Measurements from ENCODE around the gene PLCB2. TPM values are rescaled to one million over a fixed set of nuclear protein-coding genes. Genes with fewer than 3 reads are reported as not detected.

The PLCB2 gene
- total RNA-seq, 1 experiment from 2014 or later, result 7.4 TPM

- Histone ChIP-seq H3K79me1 (ENCODE audit: insufficient read depth, low read depth, low read length, poor library complexity, severe bottlenecking) (no peaks in the 10 kb centered on the region), H3K9ac (ENCODE audit: extremely low read depth, insufficient read length, low read length) (no peak overlapping the region), H2AFZ (ENCODE audit: low read length) (no peak overlapping the region), H3K4ac (ENCODE audit: low read depth, low read length) (no peak overlapping the region), H3K79me2 (ENCODE audit: insufficient read depth, low read length) (no peaks in the 10 kb centered on the region), H2BK20ac (ENCODE audit: low read depth, low read length, poor library complexity, severe bottlenecking) (no peak overlapping the region), H3K4me1 (ENCODE audit: insufficient read depth, low read length) (no peaks in the 10 kb centered on the region; the same call in 1 of the 2 replicates), H3K23me2 (ENCODE audit: insufficient read length, low read depth, low read length, poor library complexity, severe bottlenecking) (peaks cover 8% of the 10 kb centered on the region), H3K56ac (ENCODE audit: insufficient read length, low read depth, low read length) (no peak overlapping the region), H2BK15ac (ENCODE audit: low read depth, low read length) (no peak overlapping the region), H2BK5ac (ENCODE audit: insufficient read length, low read length) (no peak overlapping the region), H2BK120ac (ENCODE audit: low read depth, low read length, poor library complexity, severe bottlenecking) (no peak overlapping the region), H4K91ac (ENCODE audit: insufficient read length, low read depth, low read length) (no peak overlapping the region), H3K9me3 (ENCODE audit: control insufficient read depth, low read depth, low read length) (no peaks in the 10 kb centered on the region), H2AK5ac (ENCODE audit: insufficient read length, low read length) (no peak overlapping the region), H4K5ac (ENCODE audit: insufficient read length, low read depth, low read length) (no peak overlapping the region), H3K4me2 (ENCODE audit: insufficient read depth, insufficient read length, low read length) (no peak overlapping the region), H2BK12ac (ENCODE audit: insufficient read length, low read depth, low read length) (no peak overlapping the region), H3K14ac (ENCODE audit: insufficient read depth, low read length) (no peak overlapping the region; the same call in 1 of the 2 replicates), H3K18ac (ENCODE audit: insufficient read length, low read depth, low read length) (no peak overlapping the region), H3K23ac (ENCODE audit: insufficient read length, low read depth, low read length) (no peak overlapping the region), H4K20me1 (ENCODE audit: control insufficient read depth, insufficient read depth, insufficient read length) (no peaks in the 10 kb centered on the region), H4K8ac (replicated peaks; ENCODE audit: insufficient read length, low read depth, low read length) (no peak overlapping the region), H3K27me3 (ENCODE audit: insufficient read depth, low read length) (no peaks in the 10 kb centered on the region), H3K27ac (ENCODE audit: insufficient read length, low read depth, low read length) (no peak overlapping the region), H3T11ph (ENCODE audit: low read length) (no peak overlapping the region)
- Mint-ChIP-seq H3K27me3 (ENCODE audit: low read depth) (peaks cover 18% of the 10 kb centered on the region), H3K4me3 (no peak overlapping the region), H3K9me3 (no peaks in the 10 kb centered on the region), H3K27ac (no peak overlapping the region; a peak in 1 of 7 replicates), H3K36me3 (ENCODE audit: insufficient read depth in 1 of 3, low read depth in 3 of 3) (peaks cover 0 to 2% (median 0%) of the 10 kb centered on the region in 3 experiments; a peak in 1 of 7 replicates), H3K4me1 (peaks cover 32 to 33% of the 10 kb centered on the region in 2 experiments)
- WGBS (ENCODE audit: extremely low coverage, insufficient read length, low lambda C conversion rate), result no CpG with 5 or more reads among the region's 10 CpGs
- TF ChIP-seq CTCF (conservative IDR thresholded peaks at IDR 0.05), result no peak
- no peak for DNase-seq
Measured at GRCh38 chr15:40242213-40242599, 65.5 kb downstream of the PLCB2 start.

Data from H9 (cell line).